ENCODE measurements around the gene DEPDC1B. TPM values are rescaled to one million over a fixed set of nuclear protein-coding genes. Genes with fewer than 3 reads are reported as not detected.

The DEPDC1B gene
- total RNA-seq, 1 donor from 2014 or later = 6.4 TPM

DNA sequence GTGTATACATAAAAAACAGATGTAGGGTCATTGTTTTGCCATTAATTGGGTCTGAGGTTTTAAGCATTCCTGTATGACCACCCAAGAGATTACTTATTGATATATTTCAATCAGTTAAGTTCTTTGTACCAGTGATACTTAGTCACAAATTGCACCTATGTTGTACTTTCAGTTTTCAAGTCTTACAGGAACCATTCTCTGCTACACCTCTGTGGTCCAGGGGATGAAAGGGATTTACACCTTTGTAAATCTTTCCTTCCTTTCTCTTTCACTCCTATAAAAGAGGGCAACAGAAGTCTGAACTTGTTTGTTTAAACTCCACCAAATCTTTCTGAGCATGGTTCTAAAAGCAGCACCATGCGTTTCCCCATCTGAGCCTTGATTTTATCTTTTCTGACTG lies 86.1 kb downstream of the DEPDC1B start:
- Mint-ChIP-seq H3K36me3 (ENCODE audit: low read depth, unreplicated experiment) (peaks cover 13% of the 10 kb centered on the region), H3K4me3 (ENCODE audit: unreplicated experiment) (no peak overlapping the region), H3K27me3 (ENCODE audit: unreplicated experiment) (peaks cover 2% of the 10 kb centered on the region), H3K9me3 (ENCODE audit: unreplicated experiment) (no peaks in the 10 kb centered on the region), H3K4me1 (ENCODE audit: unreplicated experiment) (peaks cover 10% of the 10 kb centered on the region), H3K27ac (ENCODE audit: unreplicated experiment) (no peak overlapping the region)
- no peak for DNase-seq (ENCODE audit: low spot score)
- TF ChIP-seq, protein P1, sequence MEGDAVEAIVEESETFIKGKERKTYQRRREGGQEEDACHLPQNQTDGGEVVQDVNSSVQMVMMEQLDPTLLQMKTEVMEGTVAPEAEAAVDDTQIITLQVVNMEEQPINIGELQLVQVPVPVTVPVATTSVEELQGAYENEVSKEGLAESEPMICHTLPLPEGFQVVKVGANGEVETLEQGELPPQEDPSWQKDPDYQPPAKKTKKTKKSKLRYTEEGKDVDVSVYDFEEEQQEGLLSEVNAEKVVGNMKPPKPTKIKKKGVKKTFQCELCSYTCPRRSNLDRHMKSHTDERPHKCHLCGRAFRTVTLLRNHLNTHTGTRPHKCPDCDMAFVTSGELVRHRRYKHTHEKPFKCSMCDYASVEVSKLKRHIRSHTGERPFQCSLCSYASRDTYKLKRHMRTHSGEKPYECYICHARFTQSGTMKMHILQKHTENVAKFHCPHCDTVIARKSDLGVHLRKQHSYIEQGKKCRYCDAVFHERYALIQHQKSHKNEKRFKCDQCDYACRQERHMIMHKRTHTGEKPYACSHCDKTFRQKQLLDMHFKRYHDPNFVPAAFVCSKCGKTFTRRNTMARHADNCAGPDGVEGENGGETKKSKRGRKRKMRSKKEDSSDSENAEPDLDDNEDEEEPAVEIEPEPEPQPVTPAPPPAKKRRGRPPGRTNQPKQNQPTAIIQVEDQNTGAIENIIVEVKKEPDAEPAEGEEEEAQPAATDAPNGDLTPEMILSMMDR (IDR thresholded peaks at IDR 0.05; ENCODE audit: unreplicated experiment) = no peak

- Mint-ChIP-seq H3K4me1 (ENCODE audit: unreplicated experiment) (peaks cover 16% of the 10 kb centered on the region), H3K27ac (ENCODE audit: unreplicated experiment) (no peak overlapping the region), H3K9me3 (ENCODE audit: unreplicated experiment) (no peaks in the 10 kb centered on the region), H3K4me3 (ENCODE audit: unreplicated experiment) (no peak overlapping the region), H3K36me3 (ENCODE audit: low read depth, unreplicated experiment) (peaks cover 8% of the 10 kb centered on the region), H3K27me3 (ENCODE audit: unreplicated experiment) (no peaks in the 10 kb centered on the region)
- TF ChIP-seq, protein P1 (IDR thresholded peaks at IDR 0.05; ENCODE audit: unreplicated experiment) = no peak
- DNase-seq (ENCODE audit: low spot score) = no peak
Observed at GRCh38 chr5:60611099-60611740, 88.7 kb downstream of the DEPDC1B start.

DNA sequence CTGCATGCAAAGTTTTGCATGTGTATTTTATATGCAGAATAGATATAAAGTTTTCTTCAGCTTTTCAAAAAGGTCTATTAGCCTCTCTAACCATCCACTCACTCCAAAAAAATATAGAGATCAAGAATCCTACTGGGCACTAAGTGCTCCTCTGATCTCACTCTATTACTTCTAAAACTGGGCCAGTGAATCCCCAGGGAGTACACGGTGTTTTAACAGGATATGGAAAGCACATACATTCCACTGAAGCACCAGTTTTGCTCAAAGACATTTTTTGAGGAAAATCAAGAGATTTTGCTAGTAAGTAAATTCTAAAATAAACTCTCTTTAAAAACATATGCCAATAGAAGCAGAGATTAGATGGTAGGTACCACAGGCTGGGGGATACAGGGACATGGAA lies 95.2 kb downstream of the DEPDC1B start:
- Mint-ChIP-seq H3K9me3 (ENCODE audit: unreplicated experiment) (no peaks in the 10 kb centered on the region), H3K27ac (ENCODE audit: unreplicated experiment) (no peak overlapping the region), H3K4me3 (ENCODE audit: unreplicated experiment) (no peak overlapping the region), H3K4me1 (ENCODE audit: unreplicated experiment) (peaks cover 14% of the 10 kb centered on the region), H3K36me3 (ENCODE audit: low read depth, unreplicated experiment) (peaks cover 3% of the 10 kb centered on the region), H3K27me3 (ENCODE audit: unreplicated experiment) (no peaks in the 10 kb centered on the region)
- TF ChIP-seq, protein P1 (IDR thresholded peaks at IDR 0.05; ENCODE audit: unreplicated experiment) = no peak
- no peak for DNase-seq (ENCODE audit: low spot score)

DNA sequence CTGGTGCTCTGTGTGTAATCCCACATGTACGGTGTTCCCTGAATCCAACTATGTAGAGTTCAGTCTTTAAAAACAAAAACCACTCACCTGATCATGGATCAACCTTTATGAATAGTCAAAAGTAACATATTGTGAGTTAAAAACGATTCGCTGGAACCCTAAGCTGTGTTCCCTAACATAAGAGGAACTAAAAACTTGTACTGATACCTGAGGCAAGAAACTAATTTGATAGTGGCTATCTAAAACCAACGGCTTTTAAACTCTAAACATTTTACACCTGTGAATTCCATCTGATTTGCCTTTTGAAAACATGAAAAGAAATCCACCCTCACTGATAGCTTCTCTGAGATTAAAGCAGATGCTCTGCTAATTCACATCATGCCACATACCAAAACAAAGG lies 101.5 kb downstream of the DEPDC1B start:
- Mint-ChIP-seq H3K27me3 (ENCODE audit: unreplicated experiment) (no peaks in the 10 kb centered on the region), H3K27ac (ENCODE audit: unreplicated experiment) (no peak overlapping the region), H3K4me1 (ENCODE audit: unreplicated experiment) (peaks cover 2% of the 10 kb centered on the region), H3K4me3 (ENCODE audit: unreplicated experiment) (no peak overlapping the region), H3K9me3 (ENCODE audit: unreplicated experiment) (no peaks in the 10 kb centered on the region), H3K36me3 (ENCODE audit: low read depth, unreplicated experiment) (peaks cover 5% of the 10 kb centered on the region)
- TF ChIP-seq, protein P1 (IDR thresholded peaks at IDR 0.05; ENCODE audit: unreplicated experiment) = no peak
- no peak for DNase-seq (ENCODE audit: low spot score)

DNA sequence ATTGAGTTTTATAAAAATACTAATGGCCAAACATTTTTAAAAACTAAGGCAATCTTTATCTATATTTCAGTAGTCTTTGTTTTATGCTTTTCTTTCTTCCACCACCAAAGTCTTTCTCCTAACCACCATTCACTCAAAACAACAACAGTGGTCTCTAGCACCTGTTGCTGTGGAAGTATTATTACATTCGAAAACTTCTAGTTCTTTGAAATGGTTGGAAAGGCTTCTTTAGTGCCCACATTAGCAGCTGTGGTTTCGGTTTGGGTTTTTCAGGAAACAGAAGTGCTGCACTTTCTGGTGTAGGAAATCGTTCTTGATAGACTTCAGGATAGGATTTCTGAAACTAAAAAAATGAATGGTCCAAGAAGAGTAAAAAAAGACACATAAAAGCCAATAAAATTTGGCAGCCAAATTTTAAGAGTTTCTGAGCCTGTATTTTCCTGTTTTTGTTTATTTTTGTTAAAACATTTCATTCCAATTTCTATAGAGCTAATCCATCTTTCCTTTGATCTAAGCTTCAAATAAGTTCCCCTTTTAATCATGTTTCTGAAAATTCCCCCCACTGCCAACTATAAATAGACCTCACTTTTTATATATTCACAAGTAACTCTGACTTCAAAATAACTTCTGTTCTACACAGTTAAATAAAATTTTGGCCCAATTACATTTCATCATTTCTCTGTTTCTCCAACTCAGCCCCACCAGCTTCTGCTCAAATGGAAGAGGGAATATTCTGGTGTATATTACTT lies 102.2 kb downstream of the DEPDC1B start:
- Mint-ChIP-seq H3K4me3 (ENCODE audit: unreplicated experiment) (no peak overlapping the region), H3K27ac (ENCODE audit: unreplicated experiment) (no peak overlapping the region), H3K4me1 (ENCODE audit: unreplicated experiment) (peaks cover 2% of the 10 kb centered on the region), H3K27me3 (ENCODE audit: unreplicated experiment) (no peaks in the 10 kb centered on the region), H3K9me3 (ENCODE audit: unreplicated experiment) (no peaks in the 10 kb centered on the region), H3K36me3 (ENCODE audit: low read depth, unreplicated experiment) (peaks cover 5% of the 10 kb centered on the region)
- no peak for DNase-seq (ENCODE audit: low spot score)
- TF ChIP-seq, protein P1 (IDR thresholded peaks at IDR 0.05; ENCODE audit: unreplicated experiment) = no peak

Measured in endothelial cell (in vitro differentiated cells).